HG03159 (cell line): Measurements from ENCODE around the gene CDKL5.

Experiments
- ATAC-seq: cut with Tn5 transposase; IDR thresholded peaks from one replicate; pipeline ENCODE4 v1.9.1; 2021; ENCODE audit warnings: mild to moderate bottlenecking, moderate library complexity; ENCODE audit not compliant: unreplicated experiment

The CDKL5 gene

DNA sequence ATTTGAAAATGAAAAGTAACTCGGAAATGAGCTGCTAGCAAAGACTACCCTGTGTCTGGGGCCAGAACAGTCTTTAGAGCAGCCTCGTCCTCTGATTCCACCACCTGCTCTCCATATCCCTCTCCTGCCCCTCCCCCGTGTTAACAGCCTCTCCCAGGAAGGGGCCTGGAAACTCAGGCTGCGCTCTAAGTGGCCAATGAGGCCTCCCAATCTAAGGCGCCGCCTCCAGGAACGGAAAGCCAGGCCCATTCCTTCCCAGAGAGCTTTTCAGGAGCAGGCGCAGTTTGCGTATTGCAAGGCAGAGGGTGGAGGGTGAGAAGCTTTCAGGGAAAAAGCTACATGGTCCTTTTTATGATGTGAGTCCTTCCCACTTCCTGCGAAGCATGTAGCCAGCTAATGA lies 215.3 kb downstream of the CDKL5 start:
- ATAC-seq = no peak

GRCh38 chrX:18643243-18643642 lies 217.8 kb downstream of the CDKL5 start:
- ATAC-seq = no peak

DNA sequence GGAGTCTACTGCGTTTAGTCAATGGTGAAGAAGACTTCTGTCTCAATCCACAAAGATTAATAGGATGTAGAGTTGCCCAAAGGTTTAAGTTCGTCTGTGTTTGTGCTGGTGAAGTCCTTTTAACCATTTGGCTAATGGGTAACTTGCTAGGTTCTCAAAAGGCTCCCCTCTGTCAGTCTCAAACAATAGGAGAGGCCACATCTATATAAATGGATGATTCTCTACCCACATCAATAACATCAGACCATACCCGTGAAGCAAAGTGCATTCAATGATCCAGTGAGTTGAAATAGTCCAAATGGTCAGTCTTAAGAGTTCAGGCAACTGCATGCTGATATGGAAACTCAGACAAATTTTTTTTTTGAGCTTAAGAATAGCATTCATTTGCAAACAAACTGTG lies 218.4 kb downstream of the CDKL5 start:
- ATAC-seq = no peak

DNA sequence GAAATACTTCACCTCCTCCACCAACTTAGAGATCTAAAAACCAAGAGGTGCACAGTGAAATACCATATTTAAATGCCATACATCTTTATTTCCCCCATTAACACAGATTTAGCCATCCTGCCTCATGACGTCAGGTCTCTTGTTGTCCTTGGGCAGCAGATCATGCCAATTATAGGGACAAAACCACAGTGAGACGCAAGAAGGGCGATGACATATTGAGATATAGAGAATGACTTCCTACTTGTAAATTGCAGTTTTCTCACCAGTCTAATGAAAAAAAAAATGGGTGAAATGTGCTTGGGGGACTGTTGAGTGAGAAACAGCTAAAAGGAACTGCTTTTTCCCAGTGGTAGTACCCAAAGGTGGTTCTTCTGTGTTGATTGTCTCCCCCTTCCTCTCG lies 222.2 kb downstream of the CDKL5 start:
- no peak for ATAC-seq

GRCh38 chrX:18649498-18649951 lies 224.1 kb downstream of the CDKL5 start:
- ATAC-seq = no peak

GRCh38 chrX:18650662-18651061 lies 225.3 kb downstream of the CDKL5 start:
- no peak for ATAC-seq

GRCh38 chrX:18652636-18653035 lies 227.2 kb downstream of the CDKL5 start:
- ATAC-seq = no peak

- no peak for ATAC-seq
Measured at GRCh38 chrX:18654875-18655836, 229.7 kb downstream of the CDKL5 start.

GRCh38 chrX:18661273-18661672 lies 235.9 kb downstream of the CDKL5 start:
- ATAC-seq = no peak

GRCh38 chrX:18664947-18665346 lies 239.5 kb downstream of the CDKL5 start:
- no peak for ATAC-seq

GRCh38 chrX:18666614-18667013 lies 241.2 kb downstream of the CDKL5 start:
- no peak for ATAC-seq

- no peak for ATAC-seq
Measured at GRCh38 chrX:18668071-18668835, 242.8 kb downstream of the CDKL5 start.

DNA sequence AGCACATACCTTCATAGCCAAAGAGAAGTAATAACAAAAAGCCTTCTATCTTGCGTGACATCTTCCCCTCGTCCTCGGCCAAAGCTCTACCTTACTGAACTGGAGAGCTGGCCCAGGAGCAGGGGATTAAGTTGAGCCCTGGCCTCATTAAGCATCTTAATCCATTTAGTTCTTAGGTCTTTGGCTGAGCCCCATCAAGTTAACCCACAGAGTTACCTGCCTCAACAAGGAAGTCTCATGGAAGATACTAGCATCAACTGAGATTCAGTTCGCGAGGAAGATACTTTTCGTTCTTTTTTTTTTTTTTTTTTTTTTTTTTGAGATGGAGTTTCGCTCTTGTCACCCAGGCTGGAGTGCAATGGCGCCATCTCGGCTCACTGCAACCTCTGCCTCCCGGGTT lies 246.6 kb downstream of the CDKL5 start, which contains the start of gene RS1:
Gene RS1 (minus strand): TSS at position 101 of the 400 bp plus-strand sequence. CDS start 40 bp downstream, at position 61.
- ATAC-seq = no peak

GRCh38 chrX:18674417-18674787 lies 249.0 kb downstream of the CDKL5 start:
- ATAC-seq = peak; percentile 27

- peak; percentile 83 for ATAC-seq
Measured at GRCh38 chrX:18674788-18675735, 249.7 kb downstream of the CDKL5 start.

- no peak for ATAC-seq
Measured at GRCh38 chrX:18676050-18676449, 250.6 kb downstream of the CDKL5 start.

DNA sequence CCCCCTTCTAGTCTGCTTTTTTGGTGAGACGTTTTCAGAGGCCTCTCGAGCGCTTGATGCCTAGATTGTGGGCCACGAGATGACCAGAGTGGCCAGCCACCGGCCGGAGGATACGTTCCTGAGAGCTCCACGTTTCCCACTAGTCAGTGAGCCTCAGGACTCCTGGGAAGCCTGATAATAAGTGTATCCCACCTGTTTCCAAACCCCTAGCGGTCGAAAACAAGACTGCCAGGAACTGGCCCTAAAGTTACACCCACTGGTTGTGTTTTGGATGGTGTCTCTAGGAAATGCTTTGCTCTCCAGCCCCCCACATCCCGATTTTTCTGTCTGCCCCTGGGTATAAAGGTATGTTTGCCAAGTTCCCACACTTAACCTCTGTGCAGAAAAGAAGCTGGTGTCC lies 251.1 kb downstream of the CDKL5 start:
- ATAC-seq = no peak

GRCh38 chrX:18677161-18677869 lies 251.9 kb downstream of the CDKL5 start:
- ATAC-seq = no peak

- no peak for ATAC-seq
Measured at GRCh38 chrX:18681996-18682395, 256.6 kb downstream of the CDKL5 start.

- no peak for ATAC-seq
Measured at GRCh38 chrX:18682979-18683387, 257.6 kb downstream of the CDKL5 start.
